ENCODE results near the gene FAAP100.

FAAP100 gene

DNA sequence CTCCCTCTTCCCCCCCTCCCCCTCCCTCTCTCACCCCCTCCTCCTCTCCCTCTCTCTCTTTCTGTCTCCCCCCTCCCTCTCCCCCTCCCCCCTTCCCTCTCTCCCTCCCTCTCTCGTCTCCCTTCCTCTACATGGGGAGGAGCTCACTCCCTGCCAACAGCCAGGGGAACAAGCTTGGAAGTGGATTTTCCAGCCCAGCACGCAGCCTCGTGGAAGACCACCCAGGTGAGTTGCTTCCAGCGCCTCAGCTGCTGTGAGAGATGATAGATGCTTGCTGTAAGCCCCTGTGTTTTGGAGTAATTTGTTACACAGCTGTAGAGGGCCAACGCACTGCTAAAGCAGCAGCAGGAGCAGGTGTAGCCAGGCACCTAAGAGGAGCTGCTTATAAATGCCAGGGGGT is 60.4 kb downstream of the FAAP100 start:
- H3K4me1 Mint-ChIP-seq, result peaks cover 46% of the 10 kb centered on the region
- no peak overlapping the region for H3K27ac Mint-ChIP-seq
- TF ChIP-seq, protein P1, sequence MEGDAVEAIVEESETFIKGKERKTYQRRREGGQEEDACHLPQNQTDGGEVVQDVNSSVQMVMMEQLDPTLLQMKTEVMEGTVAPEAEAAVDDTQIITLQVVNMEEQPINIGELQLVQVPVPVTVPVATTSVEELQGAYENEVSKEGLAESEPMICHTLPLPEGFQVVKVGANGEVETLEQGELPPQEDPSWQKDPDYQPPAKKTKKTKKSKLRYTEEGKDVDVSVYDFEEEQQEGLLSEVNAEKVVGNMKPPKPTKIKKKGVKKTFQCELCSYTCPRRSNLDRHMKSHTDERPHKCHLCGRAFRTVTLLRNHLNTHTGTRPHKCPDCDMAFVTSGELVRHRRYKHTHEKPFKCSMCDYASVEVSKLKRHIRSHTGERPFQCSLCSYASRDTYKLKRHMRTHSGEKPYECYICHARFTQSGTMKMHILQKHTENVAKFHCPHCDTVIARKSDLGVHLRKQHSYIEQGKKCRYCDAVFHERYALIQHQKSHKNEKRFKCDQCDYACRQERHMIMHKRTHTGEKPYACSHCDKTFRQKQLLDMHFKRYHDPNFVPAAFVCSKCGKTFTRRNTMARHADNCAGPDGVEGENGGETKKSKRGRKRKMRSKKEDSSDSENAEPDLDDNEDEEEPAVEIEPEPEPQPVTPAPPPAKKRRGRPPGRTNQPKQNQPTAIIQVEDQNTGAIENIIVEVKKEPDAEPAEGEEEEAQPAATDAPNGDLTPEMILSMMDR (IDR thresholded peaks at IDR 0.05), result no peak
- peaks cover 8% of the 10 kb centered on the region for H3K27me3 Mint-ChIP-seq (ENCODE audit: low read depth, poor library complexity)
- DNase-seq, result no peak
- H3K9me3 Mint-ChIP-seq, result no peaks in the 10 kb centered on the region
- H3K36me3 Mint-ChIP-seq (ENCODE audit: low read depth), result no peaks in the 10 kb centered on the region
- H3K4me3 Mint-ChIP-seq, result no peak overlapping the region

DNA sequence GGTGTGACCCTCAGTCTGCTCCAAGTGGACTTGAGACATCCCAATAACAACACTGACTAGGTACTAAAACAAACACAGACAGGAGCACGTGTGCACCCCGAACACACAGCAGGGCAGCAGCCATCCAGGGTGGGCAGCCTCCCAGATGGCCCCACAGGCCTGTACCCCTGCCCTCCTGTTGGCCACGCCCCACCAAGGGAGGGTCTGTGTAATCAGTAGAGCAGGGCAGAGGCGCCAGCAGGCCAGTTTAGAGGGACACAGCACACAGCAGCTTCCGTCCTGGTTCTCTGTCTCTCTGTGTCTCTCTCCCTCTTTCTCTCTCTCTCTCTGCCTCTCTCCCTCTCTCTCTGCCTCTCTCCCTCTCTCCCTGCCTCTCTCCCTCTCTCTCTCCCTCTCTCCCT is 61.0 kb downstream of the FAAP100 start:
- Mint-ChIP-seq H3K27ac (no peak overlapping the region), H3K9me3 (no peaks in the 10 kb centered on the region), H3K4me1 (peaks cover 52% of the 10 kb centered on the region), H3K36me3 (ENCODE audit: low read depth) (no peaks in the 10 kb centered on the region), H3K4me3 (no peak overlapping the region), H3K27me3 (ENCODE audit: low read depth, poor library complexity) (peaks cover 13% of the 10 kb centered on the region)
- no peak for DNase-seq
- TF ChIP-seq, protein P1 (IDR thresholded peaks at IDR 0.05), result no peak

DNA sequence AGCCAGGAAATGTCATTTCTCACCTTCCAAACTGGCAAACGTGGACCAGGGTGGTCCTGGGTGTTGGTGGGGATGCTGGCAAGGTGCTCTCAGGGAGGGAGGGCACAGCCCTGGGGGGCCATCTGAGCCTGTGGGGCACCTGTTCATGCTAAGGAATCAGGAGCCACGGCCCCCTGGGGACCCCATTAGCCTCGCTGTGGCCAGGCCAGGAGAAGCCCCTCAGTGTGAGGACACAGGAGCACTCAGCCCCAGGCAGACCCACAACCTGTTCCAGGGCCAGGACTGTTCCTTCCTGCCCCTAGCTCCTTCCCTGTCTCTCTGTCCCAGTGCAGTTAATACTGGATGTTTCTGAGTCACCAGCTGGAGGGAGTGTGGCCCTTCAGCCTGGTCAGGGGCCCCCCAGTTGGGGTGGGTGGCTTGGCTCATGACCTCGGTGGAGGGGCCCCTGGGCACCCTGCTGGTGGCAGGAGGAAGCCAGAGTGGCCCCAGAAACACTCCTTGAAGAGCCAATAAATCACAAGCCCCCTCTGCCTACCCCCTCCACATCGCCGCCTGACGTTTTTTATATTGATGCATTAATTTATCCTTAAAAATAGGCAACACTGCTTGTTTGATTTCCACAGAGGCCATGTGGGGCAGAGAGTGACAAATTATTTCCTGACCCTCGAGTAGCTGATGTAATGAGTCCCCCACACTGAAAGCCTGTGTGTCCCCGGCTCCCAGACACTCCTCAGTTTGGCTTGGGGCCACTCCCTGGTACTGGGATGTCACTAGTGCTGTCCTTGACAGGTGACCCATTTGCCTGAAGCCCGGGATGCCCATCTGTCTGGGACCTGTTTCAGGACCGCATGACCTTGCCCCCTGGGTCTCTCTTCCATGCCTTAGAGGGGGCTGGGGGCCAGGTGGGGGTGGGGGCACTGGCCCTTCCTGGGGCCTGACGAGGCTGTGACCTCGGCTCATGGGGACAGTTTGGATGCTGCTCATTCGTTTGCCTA is 61.9 kb downstream of the FAAP100 start:
- DNase-seq, result no peak
- Mint-ChIP-seq H3K27me3 (ENCODE audit: low read depth, poor library complexity) (peaks cover 13% of the 10 kb centered on the region), H3K36me3 (ENCODE audit: low read depth) (no peaks in the 10 kb centered on the region), H3K27ac (no peak overlapping the region), H3K4me3 (peak overlapping the region; percentile 74), H3K4me1 (peaks cover 56% of the 10 kb centered on the region), H3K9me3 (no peaks in the 10 kb centered on the region)
- TF ChIP-seq, protein P1 (IDR thresholded peaks at IDR 0.05), result no peak

All from nephron progenitor cell (in vitro differentiated cells).